GM19099 (cell line): Measurements from ENCODE around the gene CTAGE6.
"Not testable (repeated sequence)": the region's sequence is repeated elsewhere in the genome, so short reads cannot be mapped to it uniquely, and the experiment has no call there.

Experiments used
- POLR2A ChIP-seq: IDR thresholded peaks from 3 replicates; pipeline ENCODE4 v1.6.1; 2011; ENCODE audit warnings: low read depth; ENCODE audit not compliant: insufficient read length; ENCODE audit errors: extremely low read depth

The CTAGE6 gene

GRCh38 chr7:143757596-143757995 lies at the start of gene CTAGE6:
Gene CTAGE6, minus strand, starts transcription at chr7:143757696. Its CDS starts 38 bp downstream, at chr7:143757658.
- TF ChIP-seq POLR2A: not testable (repeated sequence)

GRCh38 chr7:143735962-143736361 lies 21.5 kb downstream of the CTAGE6 start:
- no peak for TF ChIP-seq POLR2A

GRCh38 chr7:143733876-143734275 lies 23.6 kb downstream of the CTAGE6 start:
- no peak for TF ChIP-seq POLR2A

GRCh38 chr7:143728333-143728862 lies 29.1 kb downstream of the CTAGE6 start:
- TF ChIP-seq POLR2A: no peak
